HG02610 (cell line): ENCODE results near the gene FIBCD1.

Experiments used
- ATAC-seq: cut with Tn5 transposase; IDR thresholded peaks from one replicate; pipeline ENCODE4 v1.9.1; 2021; ENCODE audit warnings: mild to moderate bottlenecking, moderate library complexity; ENCODE audit not compliant: unreplicated experiment

FIBCD1 gene

GRCh38 chr9:130897105-130897751 lies 41.8 kb downstream of the FIBCD1 start:
- no peak for ATAC-seq

GRCh38 chr9:130896233-130897014 lies 42.6 kb downstream of the FIBCD1 start, which contains the start of gene QRFP:
Gene QRFP, minus strand, starts transcription at chr9:130896812. Its CDS starts 2,974 bp downstream, at chr9:130893838.
- no peak for ATAC-seq

- no peak for ATAC-seq
Measured at GRCh38 chr9:130895481-130896232, 43.4 kb downstream of the FIBCD1 start.

GRCh38 chr9:130895038-130895437 lies 44.0 kb downstream of the FIBCD1 start:
- no peak for ATAC-seq

- ATAC-seq: no peak
Measured at GRCh38 chr9:130894546-130894945, 44.5 kb downstream of the FIBCD1 start.

GRCh38 chr9:130893341-130894101 lies 45.5 kb downstream of the FIBCD1 start:
- ATAC-seq: no peak

GRCh38 chr9:130892477-130893304 lies 46.4 kb downstream of the FIBCD1 start:
- ATAC-seq: no peak

GRCh38 chr9:130891688-130892476 lies 47.2 kb downstream of the FIBCD1 start:
- ATAC-seq: no peak

GRCh38 chr9:130890870-130891687 lies 48.0 kb downstream of the FIBCD1 start:
- no peak for ATAC-seq

GRCh38 chr9:130890124-130890523 lies 48.9 kb downstream of the FIBCD1 start:
- ATAC-seq: no peak

- no peak for ATAC-seq
Measured at GRCh38 chr9:130888146-130888885, 50.7 kb downstream of the FIBCD1 start.

- no peak for ATAC-seq
Measured at GRCh38 chr9:130887494-130888144, 51.4 kb downstream of the FIBCD1 start.

- no peak for ATAC-seq
Measured at GRCh38 chr9:130886981-130887380, 52.1 kb downstream of the FIBCD1 start.

GRCh38 chr9:130885484-130886375 lies 53.3 kb downstream of the FIBCD1 start:
- no peak for ATAC-seq

GRCh38 chr9:130884542-130885483 lies 54.2 kb downstream of the FIBCD1 start:
- ATAC-seq: no peak
